ENCODE data around the gene PWWP2A.

Gene PWWP2A

GRCh38 chr5:160133071-160133917 is 14.0 kb upstream of the PWWP2A start:
- no peak for DNase-seq (ENCODE audit: low spot score)

- no peak for DNase-seq (ENCODE audit: low spot score)
Observed at GRCh38 chr5:160129841-160130240, 10.6 kb upstream of the PWWP2A start.

- DNase-seq (ENCODE audit: low spot score), result no peak
Observed at GRCh38 chr5:160128632-160129031, 9.4 kb upstream of the PWWP2A start.

- no peak for DNase-seq (ENCODE audit: low spot score)
Observed at GRCh38 chr5:160119905-160120266, 636 bp upstream of the PWWP2A start.

GRCh38 chr5:160118349-160119141 is 705 bp downstream of the PWWP2A start:
- DNase-seq (ENCODE audit: low spot score), result peak; percentile 39

GRCh38 chr5:160116991-160117390 is 2.3 kb downstream of the PWWP2A start:
- no peak for DNase-seq (ENCODE audit: low spot score)

GRCh38 chr5:160108124-160108523 is 11.1 kb downstream of the PWWP2A start:
- DNase-seq (ENCODE audit: low spot score), result no peak

GRCh38 chr5:160105686-160106360 is 13.4 kb downstream of the PWWP2A start:
- DNase-seq (ENCODE audit: low spot score), result no peak

- no peak for DNase-seq (ENCODE audit: low spot score)
Observed at GRCh38 chr5:160097991-160098390, 21.3 kb downstream of the PWWP2A start.

GRCh38 chr5:160096178-160096577 is 23.1 kb downstream of the PWWP2A start:
- no peak for DNase-seq (ENCODE audit: low spot score)

GRCh38 chr5:160092960-160093707 is 26.1 kb downstream of the PWWP2A start:
- no peak for DNase-seq (ENCODE audit: low spot score)

GRCh38 chr5:160092514-160092913 is 26.7 kb downstream of the PWWP2A start:
- no peak for DNase-seq (ENCODE audit: low spot score)

- no peak for DNase-seq (ENCODE audit: low spot score)
Observed at GRCh38 chr5:160090059-160090458, 29.2 kb downstream of the PWWP2A start.

- no peak for DNase-seq (ENCODE audit: low spot score)
Observed at GRCh38 chr5:160089531-160089930, 29.7 kb downstream of the PWWP2A start.

GRCh38 chr5:160088805-160089204 is 30.4 kb downstream of the PWWP2A start:
- DNase-seq (ENCODE audit: low spot score), result no peak

GRCh38 chr5:160087199-160087598 is 32.1 kb downstream of the PWWP2A start:
- DNase-seq (ENCODE audit: low spot score), result no peak

GRCh38 chr5:160084144-160084543 is 35.1 kb downstream of the PWWP2A start:
- DNase-seq (ENCODE audit: low spot score), result no peak

- DNase-seq (ENCODE audit: low spot score), result no peak
Observed at GRCh38 chr5:160083501-160083900, 35.7 kb downstream of the PWWP2A start.

GRCh38 chr5:160082614-160083500 is 36.4 kb downstream of the PWWP2A start:
- DNase-seq (ENCODE audit: low spot score), result no peak

- DNase-seq (ENCODE audit: low spot score), result no peak
Observed at GRCh38 chr5:160081495-160081894, 37.8 kb downstream of the PWWP2A start.

- no peak for DNase-seq (ENCODE audit: low spot score)
Observed at GRCh38 chr5:160079753-160080152, 39.5 kb downstream of the PWWP2A start.

Data from putamen (tissue), 1 donor.